ENCODE measurements around the gene HELZ. TPM values are rescaled to one million over a fixed set of nuclear protein-coding genes. Genes with fewer than 3 reads are reported as not detected.

The HELZ gene
- total RNA-seq, 4 donors from 2014 or later: 14.7 to 122 (median 45.9) TPM

GRCh38 chr17:67171560-67171959 is 73.4 kb downstream of the HELZ start:
- H3K4me1 ChIP-seq: no peaks in the 10 kb centered on the region
- no peak overlapping the region for H3K4me3 ChIP-seq
- TF ChIP-seq, protein P1, sequence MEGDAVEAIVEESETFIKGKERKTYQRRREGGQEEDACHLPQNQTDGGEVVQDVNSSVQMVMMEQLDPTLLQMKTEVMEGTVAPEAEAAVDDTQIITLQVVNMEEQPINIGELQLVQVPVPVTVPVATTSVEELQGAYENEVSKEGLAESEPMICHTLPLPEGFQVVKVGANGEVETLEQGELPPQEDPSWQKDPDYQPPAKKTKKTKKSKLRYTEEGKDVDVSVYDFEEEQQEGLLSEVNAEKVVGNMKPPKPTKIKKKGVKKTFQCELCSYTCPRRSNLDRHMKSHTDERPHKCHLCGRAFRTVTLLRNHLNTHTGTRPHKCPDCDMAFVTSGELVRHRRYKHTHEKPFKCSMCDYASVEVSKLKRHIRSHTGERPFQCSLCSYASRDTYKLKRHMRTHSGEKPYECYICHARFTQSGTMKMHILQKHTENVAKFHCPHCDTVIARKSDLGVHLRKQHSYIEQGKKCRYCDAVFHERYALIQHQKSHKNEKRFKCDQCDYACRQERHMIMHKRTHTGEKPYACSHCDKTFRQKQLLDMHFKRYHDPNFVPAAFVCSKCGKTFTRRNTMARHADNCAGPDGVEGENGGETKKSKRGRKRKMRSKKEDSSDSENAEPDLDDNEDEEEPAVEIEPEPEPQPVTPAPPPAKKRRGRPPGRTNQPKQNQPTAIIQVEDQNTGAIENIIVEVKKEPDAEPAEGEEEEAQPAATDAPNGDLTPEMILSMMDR (IDR thresholded peaks at IDR 0.05): no peak
- no peak for DNase-seq
- no peaks in the 10 kb centered on the region for H3K36me3 ChIP-seq
- H3K9me3 ChIP-seq: no peaks in the 10 kb centered on the region
- H3K27me3 ChIP-seq: no peaks in the 10 kb centered on the region
- no peak overlapping the region for H3K27ac ChIP-seq
- intact Hi-C loops (cut with DNase I; ENCODE audit: low total_unique reads): no loop called here

GRCh38 chr17:67168496-67168895 is 76.5 kb downstream of the HELZ start:
- Histone ChIP-seq H3K36me3 (no peaks in the 10 kb centered on the region), H3K4me3 (no peak overlapping the region), H3K4me1 (no peaks in the 10 kb centered on the region), H3K27ac (no peak overlapping the region), H3K27me3 (no peaks in the 10 kb centered on the region), H3K9me3 (no peaks in the 10 kb centered on the region)
- intact Hi-C loops (cut with DNase I; ENCODE audit: low total_unique reads): no loop called here
- TF ChIP-seq, protein P1 (IDR thresholded peaks at IDR 0.05): no peak
- DNase-seq: no peak

- TF ChIP-seq, protein P1 (IDR thresholded peaks at IDR 0.05): no peak
- no peak for TF ChIP-seq POLR2A (IDR thresholded peaks at IDR 0.05)
- no peaks in the 10 kb centered on the region for H3K27me3 ChIP-seq
- no peaks in the 10 kb centered on the region for H3K4me1 ChIP-seq
- no peak overlapping the region for H3K4me3 ChIP-seq
- intact Hi-C loops (cut with DNase I; ENCODE audit: low total_unique reads): no loop called here
- peak overlapping the region in 1 of 2 donors; percentile 1 for H3K27ac ChIP-seq
- DNase-seq: no peak
- no peaks in the 10 kb centered on the region for H3K9me3 ChIP-seq
- no peaks in the 10 kb centered on the region for H3K36me3 ChIP-seq
These were observed 79.8 kb downstream of the HELZ start for GRCh38 chr17:67165201-67165600.

DNA sequence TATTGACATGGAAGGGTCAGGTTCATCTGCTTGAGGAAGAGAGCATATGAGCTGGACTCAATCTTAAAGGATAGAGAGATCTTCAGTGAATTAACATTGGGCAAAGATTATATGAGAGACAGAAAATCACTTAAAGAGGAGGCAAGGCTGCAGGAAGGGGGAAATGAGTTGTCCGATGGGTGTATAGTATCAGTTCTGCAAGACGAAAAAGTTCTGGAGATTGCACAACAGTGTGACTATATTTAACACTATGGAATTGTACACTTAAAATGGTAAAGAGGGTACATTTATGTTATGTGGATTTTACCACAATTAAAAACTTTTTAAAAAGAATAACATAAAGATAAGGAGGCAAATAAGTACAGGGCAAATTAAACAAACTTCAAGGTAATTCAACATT is 80.7 kb downstream of the HELZ start:
- intact Hi-C loops (cut with DNase I; ENCODE audit: low total_unique reads): no loop called here
- Histone ChIP-seq H3K27ac (no peak overlapping the region), H3K36me3 (no peaks in the 10 kb centered on the region)

DNA sequence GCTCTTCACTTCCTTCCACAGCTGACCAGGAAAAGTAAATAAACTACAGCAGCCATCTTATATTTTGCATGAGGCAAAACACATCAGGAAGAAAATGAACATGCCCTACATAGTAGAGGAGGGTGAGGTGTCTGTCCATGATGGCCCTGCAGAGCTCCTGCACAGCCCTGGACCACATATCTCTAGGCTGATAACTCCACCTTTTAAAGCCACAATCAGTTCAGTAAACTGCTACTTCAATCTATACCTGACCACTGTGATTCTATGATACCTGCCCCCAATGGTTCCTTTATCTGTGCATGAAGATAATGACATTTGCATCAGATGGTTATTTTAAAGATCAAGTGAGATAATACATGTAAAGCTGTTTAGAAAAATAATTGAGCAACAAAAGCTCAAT is 82.2 kb downstream of the HELZ start:
- intact Hi-C loops (cut with DNase I; ENCODE audit: low total_unique reads): no loop called here
- Histone ChIP-seq H3K27ac (no peak overlapping the region), H3K9me3 (no peaks in the 10 kb centered on the region), H3K4me3 (no peak overlapping the region), H3K36me3 (no peaks in the 10 kb centered on the region), H3K4me1 (no peaks in the 10 kb centered on the region), H3K27me3 (no peaks in the 10 kb centered on the region)
- DNase-seq: no peak
- TF ChIP-seq, protein P1 (IDR thresholded peaks at IDR 0.05): no peak
- no peak for TF ChIP-seq POLR2A (IDR thresholded peaks at IDR 0.05)

More for the DNA sequence above, 80.7 kb downstream of the HELZ start:
- Histone ChIP-seq H3K27me3 (no peaks in the 10 kb centered on the region), H3K4me3 (no peak overlapping the region), H3K9me3 (no peaks in the 10 kb centered on the region), H3K4me1 (no peaks in the 10 kb centered on the region)
- no peak for TF ChIP-seq POLR2A (IDR thresholded peaks at IDR 0.05)
- TF ChIP-seq, protein P1 (IDR thresholded peaks at IDR 0.05): no peak
- DNase-seq: no peak
